IMR-90 (cell line): ENCODE results near the gene COPB1. TPM values are rescaled to one million over a fixed set of nuclear protein-coding genes. Genes with fewer than 3 reads are reported as not detected.

Source experiments
- ATAC-seq: fragments of 200-7000 bp; cut with Tn5 transposase; 2 replicates; pipeline ENCODE4 v1.9.1; 2020; ENCODE audit warnings: low read depth, mild to moderate bottlenecking, moderate library complexity
- BruUV-seq: library from RNA; stranded (reverse); fragments of 400-500 nt; replicated peaks from 2 replicates; lab custom pipeline; 2021; lab: Mats Ljungman, UMichigan
- CTCF ChIA-PET: fragments of 300-600 bp; formaldehyde crosslinking; extraction: SDS; loops from one replicate; lab custom pipeline; 2021; ENCODE audit warnings: antibody characterized with exemption; lab: Yijun Ruan, JAX
- POLR2A ChIA-PET: fragments of 300-600 bp; sonication (Branson Sonifier 250); formaldehyde crosslinking; loops from one replicate; lab custom pipeline; 2022; ENCODE audit warnings: antibody characterized with exemption; ENCODE audit not compliant: unreplicated experiment; lab: Charles Lee
- DNase-seq: peaks from one replicate; pipeline ENCODE4 v3.0.0; 2013
- H2AFZ ChIP-seq: replicated peaks from 2 replicates; pipeline ENCODE3; 2013; ENCODE audit warnings: low read length, mild to moderate bottlenecking; ENCODE audit not compliant: poor library complexity
- H2AK5ac ChIP-seq: 2 replicates; pipeline ENCODE4 v1.6.1; 2013; ENCODE audit warnings: low read depth, low read length, inconsistent platforms
- H2AK9ac ChIP-seq: replicated peaks from 2 replicates; pipeline ENCODE3; 2013; ENCODE audit warnings: mild to moderate bottlenecking, low read depth, low read length, moderate library complexity; ENCODE audit not compliant: poor library complexity
- H2BK120ac ChIP-seq: 2 replicates; pipeline ENCODE4 v1.6.1; 2013; ENCODE audit warnings: low read depth, low read length, inconsistent platforms
- H2BK15ac ChIP-seq: 3 replicates; pipeline ENCODE4 v1.6.1; 2013; ENCODE audit warnings: low read depth, low read length, inconsistent platforms
- H2BK20ac ChIP-seq: 2 replicates; pipeline ENCODE4 v1.6.1; 2013; ENCODE audit warnings: low read depth, mild to moderate bottlenecking, inconsistent platforms, low read length, moderate library complexity
- H2BK5ac ChIP-seq: 2 replicates; pipeline ENCODE4 v1.6.1; 2013; ENCODE audit warnings: mild to moderate bottlenecking, low read depth, low read length, inconsistent platforms; ENCODE audit not compliant: poor library complexity, severe bottlenecking
- H3K14ac ChIP-seq: replicated peaks from 2 replicates; pipeline ENCODE4 v1.6.1; 2013; ENCODE audit warnings: low read depth, low read length, inconsistent platforms
- H3K18ac ChIP-seq: 2 replicates; pipeline ENCODE4 v1.6.1; 2013; ENCODE audit warnings: low read depth, low read length, control low read depth
- H3K23ac ChIP-seq: 2 replicates; pipeline ENCODE4 v1.6.1; 2013; ENCODE audit warnings: low read depth, low read length, inconsistent platforms
- H3K27ac ChIP-seq: 2 replicates; pipeline ENCODE4 v1.5.1; 2013; ENCODE audit warnings: mild to moderate bottlenecking, control low read depth, low read length; ENCODE audit not compliant: insufficient read depth
- H3K27me3 ChIP-seq: 2 replicates; pipeline ENCODE4 v1.6.1; 2013; ENCODE audit warnings: low read length; ENCODE audit not compliant: control insufficient read depth, insufficient read depth
- H3K36me3 ChIP-seq: 2 replicates; pipeline ENCODE4 v1.6.1; 2013; ENCODE audit warnings: low read length, mixed read lengths; ENCODE audit not compliant: control insufficient read depth, insufficient read depth
- H3K4ac ChIP-seq: 2 replicates; pipeline ENCODE4 v1.6.1; 2013; ENCODE audit warnings: low read depth, low read length, inconsistent platforms
- H3K4me1 ChIP-seq: 2 replicates; pipeline ENCODE4 v1.6.1; 2013; ENCODE audit warnings: low read length, mixed read lengths; ENCODE audit not compliant: control insufficient read depth, insufficient read depth
- H3K4me2 ChIP-seq: 2 replicates; pipeline ENCODE4 v1.6.1; 2013; ENCODE audit warnings: low read depth, mild to moderate bottlenecking, control low read depth, low read length, moderate library complexity
- H3K4me3 ChIP-seq: 2 replicates; pipeline ENCODE4 v1.5.1; 2013; ENCODE audit warnings: low read depth, mild to moderate bottlenecking, control low read depth, low read length, moderate library complexity; ENCODE audit not compliant: insufficient read depth
- H3K56ac ChIP-seq: 2 replicates; pipeline ENCODE4 v1.6.1; 2013; ENCODE audit warnings: low read length, inconsistent platforms; ENCODE audit not compliant: insufficient read depth; ENCODE audit errors: extremely low read depth
- H3K79me1 ChIP-seq, 2 experiments: 2 replicates each; pipeline ENCODE4 v1.6.1; 2013; ENCODE audit warnings: low read length in 2 of 2, inconsistent platforms in 1 of 2, low read depth in 1 of 2
- H3K9ac ChIP-seq: 2 replicates; pipeline ENCODE4 v1.6.1; 2013; ENCODE audit warnings: low read depth, low read length, control low read depth
- H3K9me1 ChIP-seq: 2 replicates; pipeline ENCODE4 v1.6.1; 2013; ENCODE audit warnings: low read length, inconsistent platforms; ENCODE audit not compliant: insufficient read depth
- H3K9me3 ChIP-seq: 2 replicates; pipeline ENCODE4 v1.6.1; 2013; ENCODE audit warnings: low read length; ENCODE audit not compliant: control insufficient read depth, insufficient read depth
- H4K20me1 ChIP-seq: 2 replicates; pipeline ENCODE4 v1.6.1; 2013; ENCODE audit warnings: low read length, inconsistent platforms; ENCODE audit not compliant: insufficient read depth
- H4K5ac ChIP-seq: 2 replicates; pipeline ENCODE4 v1.6.1; 2013; ENCODE audit warnings: mild to moderate bottlenecking, low read depth, low read length, control low read depth
- H4K8ac ChIP-seq, 2 experiments: 2 replicates each; pipeline ENCODE4 v1.6.1; 2013; ENCODE audit warnings: low read depth in 2 of 2, low read length in 2 of 2, control low read depth in 1 of 2, inconsistent platforms in 1 of 2
- H4K91ac ChIP-seq: 2 replicates; pipeline ENCODE4 v1.6.1; 2013; ENCODE audit warnings: low read depth, low read length, inconsistent platforms; ENCODE audit not compliant: insufficient read depth
- BHLHE40 ChIP-seq: fragments of 150-350 bp; IDR thresholded peaks from 2 replicates; pipeline ENCODE4 v1.6.1; 2016; ENCODE audit warnings: mild to moderate bottlenecking, low read depth, low read length
- CEBPB ChIP-seq: IDR thresholded peaks from 2 replicates; pipeline ENCODE4 v1.6.1; 2012; ENCODE audit warnings: low read depth, low read length, improper control_type of control experiment
- CHD1 ChIP-seq: IDR thresholded peaks from 2 replicates; pipeline ENCODE4 v1.6.1; 2012; ENCODE audit warnings: low read depth, low read length, improper control_type of control experiment
- CTCF ChIP-seq: conservative IDR thresholded peaks from 2 replicates; pipeline ENCODE4 v1.5.1; 2012; ENCODE audit warnings: mild to moderate bottlenecking, low read depth, low read length, improper control_type of control experiment
- ELK1 ChIP-seq: fragments of 150-350 bp; IDR thresholded peaks from 2 replicates; pipeline ENCODE4 v1.6.1; 2016; ENCODE audit warnings: low read depth, mild to moderate bottlenecking, low read length, moderate library complexity, borderline replicate concordance
- MAFK ChIP-seq: IDR thresholded peaks from 2 replicates; pipeline ENCODE4 v1.6.1; 2012; ENCODE audit warnings: low read depth, low read length, improper control_type of control experiment
- MAZ ChIP-seq: IDR thresholded peaks from 2 replicates; pipeline ENCODE4 v1.6.1; 2012; ENCODE audit warnings: low read depth, mild to moderate bottlenecking, low read length, improper control_type of control experiment, moderate library complexity, borderline replicate concordance
- MXI1 ChIP-seq: IDR thresholded peaks from 2 replicates; pipeline ENCODE4 v1.6.1; 2012; ENCODE audit warnings: low read depth, mild to moderate bottlenecking, low read length, moderate library complexity, borderline replicate concordance
- POLR2A ChIP-seq: IDR thresholded peaks from 2 replicates; pipeline ENCODE4 v1.6.1; 2012; ENCODE audit warnings: mild to moderate bottlenecking, low read depth, low read length
- RAD21 ChIP-seq: IDR thresholded peaks from 2 replicates; pipeline ENCODE4 v1.6.1; 2012; ENCODE audit warnings: low read length, improper control_type of control experiment
- SMC3 ChIP-seq: fragments of 150-350 bp; IDR thresholded peaks from 2 replicates; pipeline ENCODE4 v1.6.1; 2016; ENCODE audit warnings: low read depth, mild to moderate bottlenecking, antibody characterized with exemption, low read length, moderate library complexity
- USF2 ChIP-seq: fragments of 150-350 bp; IDR thresholded peaks from 2 replicates; pipeline ENCODE4 v1.6.1; 2017; ENCODE audit warnings: mild to moderate bottlenecking, antibody characterized with exemption, low read length, low read depth
- WGBS, 2 experiments: methylation state at CpG; one replicate each; pipeline versions ENCODE4 v1.1.5 to v1.1.7; 2013; ENCODE audit warnings: missing lambda C conversion rate in 2 of 2; ENCODE audit not compliant: insufficient read length in 1 of 2; ENCODE audit errors: extremely low coverage in 2 of 2; 5-methylcytosine and 5-hydroxymethylcytosine counted together
- dilution Hi-C: fragments of 300-500 bp; cut with HindIII; formaldehyde crosslinking; loops from one replicate; pipeline ENCODE4 v1.14.3; 2018; ENCODE audit warnings: low sequenced_read_pairs; ENCODE audit not compliant: unreplicated experiment
- in situ Hi-C: fragments of 300-500 bp; cut with MboI; formaldehyde crosslinking; loops from 3 replicates; pipeline ENCODE4 v1.14.3; 2019; ENCODE audit warnings: low sequenced_read_pairs, inconsistent platforms, mixed read lengths
- intact Hi-C: fragments of 100-400 bp; cut with micrococcal nuclease; formaldehyde crosslinking; loops from 2 replicates; pipeline ENCODE4 v1.10.0; 2022
- polyA plus RNA-seq, 3 experiments: library from polyadenylated mRNA; depleted of rRNA; stranded (reverse); fragments of >200 nt; gene quantifications; 2 replicates each; pipeline ENCODE4 v1.2.3, GENCODE V29; 2012; ENCODE audit warnings: low replicate concordance in 1 of 3
- total RNA-seq: library from RNA; depleted of rRNA; stranded (reverse); fragments of >200 nt; gene quantifications from 2 replicates; pipeline ENCODE4 v1.2.3, GENCODE V29; 2012

Gene COPB1
- total and polyA plus RNA-seq, 2 of the 4 experiments (the other 2 are of a cell fraction) = 136 to 341 TPM

- no peak for TF ChIP-seq CTCF
- TF ChIP-seq SMC3 = no peak
Measured at GRCh38 chr11:14422052-14422813, 77.4 kb downstream of the COPB1 start (continued).

GRCh38 chr11:14420223-14420622 lies 79.4 kb downstream of the COPB1 start:
- no peak for ATAC-seq
- Histone ChIP-seq H3K36me3 (no peaks in the 10 kb centered on the region), H2BK5ac (peak overlapping the region; percentile 8), H4K91ac (peak overlapping the region; percentile 87), H3K9me1 (peaks cover 25% of the 10 kb centered on the region), H3K4ac (peak overlapping the region; percentile 85), H3K27me3 (no peaks in the 10 kb centered on the region), H3K18ac (peak overlapping the region; percentile 66), H2AK5ac (peak overlapping the region; percentile 93), H4K8ac (peak overlapping the region; percentile 9 to 61; a peak in 2 of 4 replicates), H2BK15ac (peak overlapping the region; percentile 95), H3K9me3 (no peaks in the 10 kb centered on the region), H2AFZ (no peak overlapping the region), H3K79me1 (peaks cover 0 to 14% of the 10 kb centered on the region in 2 experiments; a peak in 1 of 4 replicates), H3K56ac (no peak overlapping the region), H2BK120ac (peak overlapping the region; percentile 99), H3K23ac (peak overlapping the region; percentile 72; the same call in 1 of the 2 replicates), H3K14ac (peak overlapping the region; percentile 72), H3K4me2 (no peak overlapping the region), H3K4me1 (peaks cover 31% of the 10 kb centered on the region), H2AK9ac (peak overlapping the region; percentile 71), H3K9ac (no peak overlapping the region), H3K27ac (no peak overlapping the region; the same call in 1 of the 2 replicates), H4K20me1 (no peaks in the 10 kb centered on the region), H4K5ac (peak overlapping the region; percentile 10; the same call in 1 of the 2 replicates), H2BK20ac (peak overlapping the region; percentile 95), H3K4me3 (no peak overlapping the region)
- CTCF ChIA-PET = interaction anchor here (2.5 kb wide), 1 partner anchor 35 kb away, joined by 10 read pairs; no protein-coding TSS in a partner anchor
- intact Hi-C loops (loop anchor here (5.0 kb wide), 1 partner anchor 38 kb away; no protein-coding TSS in a partner anchor), dilution Hi-C loops (no loop called here), in situ Hi-C loops (no loop called here)
- POLR2A ChIA-PET = no interaction called here
- no TSS peak for BruUV-seq
- WGBS, 2 experiments = no CpG with 5 or more reads among the region's 3 CpGs
- no peak for DNase-seq
- TF ChIP-seq BHLHE40 = no peak
- TF ChIP-seq USF2 = no peak
- no peak for TF ChIP-seq ELK1
- TF ChIP-seq SMC3 = no peak
- no peak for TF ChIP-seq POLR2A
- no peak for TF ChIP-seq CEBPB
- no peak for TF ChIP-seq MAZ
- no peak for TF ChIP-seq MAFK
- no peak for TF ChIP-seq RAD21
- no peak for TF ChIP-seq MXI1
- no peak for TF ChIP-seq CHD1
